K562 (cell line): ENCODE data around the gene DPAGT1. TPM values are rescaled to one million over a fixed set of nuclear protein-coding genes. Genes with fewer than 3 reads are reported as not detected.

Experiments
- BRD4 ChIP-seq: fragments of 200-600 bp; sonication (generic); IDR thresholded peaks from 2 replicates; pipeline ENCODE4 v1.6.1; 2017; ENCODE audit warnings: inconsistent platforms
- GTF2A2 ChIP-seq: IDR thresholded peaks from 2 replicates; pipeline ENCODE4 v1.6.1; 2016; ENCODE audit warnings: mild to moderate bottlenecking, missing genetic modification characterization, missing compliant biosample characterization
- LARP7 ChIP-seq: fragments of 450-650 bp; IDR thresholded peaks from 2 replicates; pipeline ENCODE4 v1.6.1; 2016
- NUFIP1 ChIP-seq: fragments of 450-650 bp; IDR thresholded peaks from 2 replicates; pipeline ENCODE4 v1.6.1; 2018; ENCODE audit not compliant: partially characterized antibody
- RBFOX2 ChIP-seq: fragments of 200-400 bp; formaldehyde crosslinking; IDR thresholded peaks from 2 replicates; pipeline ENCODE4 v1.6.1; 2017; ENCODE audit warnings: low read depth, mild to moderate bottlenecking, low read length, moderate library complexity
- ZNF124 ChIP-seq: sonication (generic); formaldehyde crosslinking; IDR thresholded peaks from 2 replicates; pipeline ENCODE4 v1.8.1; 2022; ENCODE audit warnings: missing genetic modification reagents
- ZNF583 ChIP-seq: fragments of 250-450 bp; sonication (Bioruptor Pico); IDR thresholded peaks from 2 replicates; pipeline ENCODE4 v1.4.0; 2020
- polyA plus RNA-seq, 8 experiments: library from polyadenylated mRNA; depleted of rRNA in 4 of 8; stranded (reverse) in 5 of 8; unstranded in 3 of 8; fragments of >200 nt; fragmentation: Nextera tagmentation in 2 of 8; fragmentation: Illumina TruSeq in 1 of 8; extraction: Ambion mirVana in 2 of 8; extraction: Trizol in 1 of 8; gene quantifications; 2 replicates each; pipeline versions ENCODE4 v1.2.1 to v1.2.3, GENCODE V29; 2011 to 2014; ENCODE audit warnings: inconsistent platforms in 1 of 8, missing spikeins in 1 of 8
- total RNA-seq, 7 experiments: library from RNA; depleted of rRNA in 6 of 7; stranded (reverse); fragments of >200 nt in 6 of 7; fragmentation: Illumina TruSeq in 2 of 7; extraction: Trizol in 2 of 7; gene quantifications; 2 replicates each; pipeline versions ENCODE4 v1.2.1 to v1.2.3, GENCODE V29; 2011 to 2021; ENCODE audit warnings: low replicate concordance in 1 of 7
- TF ChIP-seq, protein P1 (sequence below): fragments of 450-650 bp; IDR thresholded peaks from 2 replicates; pipeline ENCODE4 v1.7.0; 2016; ENCODE audit warnings: borderline replicate concordance
- TF ChIP-seq, protein P2 (sequence below): fragments of 450-650 bp; formaldehyde crosslinking; IDR thresholded peaks from 2 replicates; pipeline ENCODE4 v1.4.0; 2020; ENCODE audit warnings: mild to moderate bottlenecking, moderate library complexity

DPAGT1 gene
- total and polyA plus RNA-seq, 9 of the 15 experiments (the other 6 are each of a cell fraction or from before 2014, with no cell fraction given), result 29.9 to 135 (median 85.0) TPM

DNA sequence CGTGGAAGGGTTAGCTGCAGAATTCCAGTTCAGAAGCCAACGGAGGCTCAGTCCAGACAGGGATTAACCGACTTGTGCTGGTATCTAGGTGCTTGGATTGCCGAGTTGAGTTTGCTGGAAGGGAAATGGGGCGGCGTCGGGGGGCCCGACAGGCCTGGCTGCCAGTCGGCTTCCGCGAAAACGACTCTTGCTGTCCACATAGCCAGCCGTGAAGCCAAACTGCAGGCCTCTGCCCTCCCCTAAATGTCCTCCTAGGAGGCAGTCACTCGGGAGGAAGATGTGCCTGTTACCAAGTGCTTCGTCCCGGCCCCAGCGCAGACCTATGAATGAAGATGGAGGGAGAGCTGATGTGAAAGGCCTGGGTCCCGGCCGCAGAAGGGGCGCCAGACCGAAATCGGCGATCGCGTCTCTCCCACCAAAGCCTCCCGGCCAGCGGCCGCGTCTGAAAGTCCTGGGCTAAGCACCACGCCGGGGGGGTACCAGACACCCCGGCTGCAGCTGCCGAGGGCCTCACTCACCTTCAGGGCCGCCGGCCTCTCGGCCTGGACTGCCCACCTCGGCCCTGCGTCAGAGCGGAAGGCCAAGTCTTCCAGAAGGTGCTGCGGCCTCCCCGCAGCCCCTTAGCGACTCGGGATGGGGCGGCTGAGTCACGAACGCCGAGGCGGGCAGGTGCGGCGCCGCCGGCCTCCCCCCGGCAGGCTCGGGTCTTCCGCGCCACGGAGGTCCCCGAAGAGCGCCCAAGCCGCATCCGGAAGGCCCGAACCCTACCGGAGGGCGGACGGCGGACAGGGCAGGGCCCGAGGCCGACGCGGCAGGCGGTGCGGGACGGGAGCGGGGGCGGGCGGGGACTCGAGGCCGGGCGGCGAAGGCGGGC, 7.5 kb downstream of the DPAGT1 start (continued):
- no peak for TF ChIP-seq NUFIP1
- no peak for TF ChIP-seq LARP7
- TF ChIP-seq, protein P1, sequence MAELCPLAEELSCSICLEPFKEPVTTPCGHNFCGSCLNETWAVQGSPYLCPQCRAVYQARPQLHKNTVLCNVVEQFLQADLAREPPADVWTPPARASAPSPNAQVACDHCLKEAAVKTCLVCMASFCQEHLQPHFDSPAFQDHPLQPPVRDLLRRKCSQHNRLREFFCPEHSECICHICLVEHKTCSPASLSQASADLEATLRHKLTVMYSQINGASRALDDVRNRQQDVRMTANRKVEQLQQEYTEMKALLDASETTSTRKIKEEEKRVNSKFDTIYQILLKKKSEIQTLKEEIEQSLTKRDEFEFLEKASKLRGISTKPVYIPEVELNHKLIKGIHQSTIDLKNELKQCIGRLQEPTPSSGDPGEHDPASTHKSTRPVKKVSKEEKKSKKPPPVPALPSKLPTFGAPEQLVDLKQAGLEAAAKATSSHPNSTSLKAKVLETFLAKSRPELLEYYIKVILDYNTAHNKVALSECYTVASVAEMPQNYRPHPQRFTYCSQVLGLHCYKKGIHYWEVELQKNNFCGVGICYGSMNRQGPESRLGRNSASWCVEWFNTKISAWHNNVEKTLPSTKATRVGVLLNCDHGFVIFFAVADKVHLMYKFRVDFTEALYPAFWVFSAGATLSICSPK, result no peak
- TF ChIP-seq, protein P2, sequence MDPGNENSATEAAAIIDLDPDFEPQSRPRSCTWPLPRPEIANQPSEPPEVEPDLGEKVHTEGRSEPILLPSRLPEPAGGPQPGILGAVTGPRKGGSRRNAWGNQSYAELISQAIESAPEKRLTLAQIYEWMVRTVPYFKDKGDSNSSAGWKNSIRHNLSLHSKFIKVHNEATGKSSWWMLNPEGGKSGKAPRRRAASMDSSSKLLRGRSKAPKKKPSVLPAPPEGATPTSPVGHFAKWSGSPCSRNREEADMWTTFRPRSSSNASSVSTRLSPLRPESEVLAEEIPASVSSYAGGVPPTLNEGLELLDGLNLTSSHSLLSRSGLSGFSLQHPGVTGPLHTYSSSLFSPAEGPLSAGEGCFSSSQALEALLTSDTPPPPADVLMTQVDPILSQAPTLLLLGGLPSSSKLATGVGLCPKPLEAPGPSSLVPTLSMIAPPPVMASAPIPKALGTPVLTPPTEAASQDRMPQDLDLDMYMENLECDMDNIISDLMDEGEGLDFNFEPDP (CRISPR knock-in tag), result no peak
- TF ChIP-seq ZNF124 (CRISPR knock-in tag), result no peak
- no peak for TF ChIP-seq ZNF583
- no peak for TF ChIP-seq BRD4
- TF ChIP-seq RBFOX2, result peak; percentile 87
- TF ChIP-seq GTF2A2 (tag), result no peak
- TF ChIP-seq, all 486 proteins: peak for 78
